ENCODE data around the gene CD6. TPM values are rescaled to one million over a fixed set of nuclear protein-coding genes. Genes with fewer than 3 reads are reported as not detected.

Gene CD6
- not detected in 2 replicates for total RNA-seq

GRCh38 chr11:60971520-60971919 lies at the start of gene CD6:
Gene CD6 (plus strand): TSS chr11:60971680. CDS start chr11:60971866, 186 bp downstream.

GRCh38 chr11:60924110-60924905 lies 47.2 kb upstream of the CD6 start, which contains the start of gene TMEM132A:
Gene TMEM132A (plus strand): TSS chr11:60924460. CDS start chr11:60924634, 174 bp downstream.

GRCh38 chr11:60951904-60952741 lies 19.4 kb upstream of the CD6 start, which contains the start of gene SLC15A3:
Gene SLC15A3 (minus strand): TSS chr11:60952176. CDS start chr11:60951551, 625 bp downstream.

Small RNA genes within 50 kb of the gene (small RNA-seq; reads per million reads assigned to genes)
- gene RNU6-933P: not detected

Other genes starting within 250 kb of the CD6 start
- gene MS4A18, start 247.0 kb upstream of the CD6 start, total RNA-seq: not detected in 2 replicates
- gene MS4A15, start 214.8 kb upstream of the CD6 start, total RNA-seq: not detected in 2 replicates
- not detected in 2 replicates for gene MS4A10, start 186.3 kb upstream of the CD6 start, total RNA-seq
- 13.8 TPM in 2 replicates for gene CCDC86, start 129.6 kb upstream of the CD6 start, total RNA-seq
- 0.81 and 2.6 TPM in 2 replicates for gene PTGDR2, start 115.7 kb upstream of the CD6 start, total RNA-seq
- 0.12 TPM in 1 of 2 replicates, not detected in the other for gene ZP1, start 104.1 kb upstream of the CD6 start, total RNA-seq
- gene PRPF19, start 65.1 kb upstream of the CD6 start, total RNA-seq: 47.1 and 47.5 TPM in 2 replicates
- gene TMEM109, start 57.5 kb upstream of the CD6 start, total RNA-seq: 32.5 and 34.1 TPM in 2 replicates
- gene TMEM132A, start 47.2 kb upstream of the CD6 start, total RNA-seq: 16.0 and 20.4 TPM in 2 replicates
- 18.9 and 27.3 TPM in 2 replicates for gene SLC15A3, start 19.5 kb upstream of the CD6 start, total RNA-seq
- gene CD5, start 130.8 kb downstream of the CD6 start, total RNA-seq: not detected in 2 replicates
- 21.0 and 22.2 TPM in 2 replicates for gene VPS37C, start 189.7 kb downstream of the CD6 start, total RNA-seq
- 0.65 and 2.9 TPM in 2 replicates for gene PGA3, start 231.8 kb downstream of the CD6 start, total RNA-seq

Measured in hair follicle dermal papilla cell (primary cell).